Left renal pelvis (tissue), 4 donors: ENCODE data around the gene CNOT1. TPM values are rescaled to one million over a fixed set of nuclear protein-coding genes. Genes with fewer than 3 reads are reported as not detected.
A peak's percentile ranks its signal among the peaks of the same experiment; 100 is the strongest.
"Not testable (repeated sequence)": the region's sequence is repeated elsewhere in the genome, so short reads cannot be mapped to it uniquely, and the experiment has no call there.

Source experiments
- DNase-seq, 4 donors: peaks; one replicate each; pipeline ENCODE4 v3.0.0-alpha.2; 2013; ENCODE audit warnings: low read depth in 4 of 4, low spot score in 3 of 4
- polyA plus RNA-seq, 4 donors: library from polyadenylated mRNA; unstranded; fragments of 120-200 nt; gene quantifications; one replicate each; pipeline ENCODE4 v1.2.1, GENCODE V29; 2013; ENCODE audit not compliant: insufficient read length in 4 of 4

CNOT1 gene
- polyA plus RNA-seq, 4 donors = 124 to 195 (median 174) TPM

DNA sequence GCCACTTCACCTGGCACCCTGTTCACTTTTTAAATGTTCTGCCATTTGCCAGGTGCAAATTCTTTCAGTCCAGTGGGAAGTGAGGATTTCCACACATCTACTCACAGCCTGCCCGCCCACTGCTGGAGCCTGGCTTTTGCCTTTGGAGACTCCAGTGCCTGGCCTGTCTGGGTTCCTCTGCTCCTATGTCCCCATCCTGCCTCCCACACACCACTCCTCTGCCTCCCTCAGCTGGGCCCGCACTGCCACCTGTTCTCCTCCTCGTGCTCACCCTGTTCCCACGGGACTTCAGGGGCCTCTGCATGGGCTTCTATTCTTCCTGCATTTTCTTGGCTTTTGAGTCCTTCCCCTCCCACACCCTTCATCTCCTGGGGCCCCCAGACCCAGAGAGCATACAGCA, 137.6 kb downstream of the CNOT1 start:
- no peak for DNase-seq

DNA sequence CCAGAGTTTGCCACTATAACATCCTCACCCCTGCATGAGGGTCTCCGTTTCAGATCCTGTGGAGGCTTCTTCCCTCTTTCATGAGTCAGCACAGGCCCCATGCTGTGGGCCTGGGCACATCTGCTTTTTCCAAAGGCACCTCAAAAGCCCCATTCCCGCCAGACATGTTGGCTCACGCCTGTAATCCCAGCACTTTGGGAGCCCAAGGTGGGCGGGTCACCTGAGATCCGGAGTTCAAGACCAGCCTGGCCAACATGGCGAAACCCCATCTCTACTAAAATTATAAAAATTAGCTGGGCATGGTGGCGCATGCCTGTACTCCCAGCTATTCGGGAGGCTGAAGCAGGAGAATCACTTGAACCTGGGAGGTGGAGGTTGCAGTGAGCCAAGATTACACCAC, 139.1 kb downstream of the CNOT1 start:
- DNase-seq = not testable (repeated sequence)

DNA sequence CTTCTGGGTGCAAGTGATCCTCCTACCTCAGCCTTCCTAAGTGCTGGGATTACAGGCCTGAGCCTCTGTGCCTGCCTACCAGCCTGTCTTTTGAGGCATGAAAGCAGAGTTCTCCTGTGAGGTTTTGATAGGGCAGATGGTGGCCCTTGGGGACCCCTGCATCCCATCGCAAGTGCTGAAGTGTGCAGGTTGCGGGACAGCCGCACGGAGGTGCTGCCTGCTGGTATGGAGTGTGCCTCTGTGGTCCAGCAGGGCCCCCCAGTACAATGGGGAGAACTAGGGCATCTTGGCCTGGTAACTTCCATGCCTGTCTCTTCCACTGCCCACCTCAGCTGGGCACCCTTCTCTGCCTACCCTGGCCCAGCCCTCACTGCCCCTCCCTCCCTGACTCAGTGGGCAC, 139.6 kb downstream of the CNOT1 start:
- no peak for DNase-seq

DNA sequence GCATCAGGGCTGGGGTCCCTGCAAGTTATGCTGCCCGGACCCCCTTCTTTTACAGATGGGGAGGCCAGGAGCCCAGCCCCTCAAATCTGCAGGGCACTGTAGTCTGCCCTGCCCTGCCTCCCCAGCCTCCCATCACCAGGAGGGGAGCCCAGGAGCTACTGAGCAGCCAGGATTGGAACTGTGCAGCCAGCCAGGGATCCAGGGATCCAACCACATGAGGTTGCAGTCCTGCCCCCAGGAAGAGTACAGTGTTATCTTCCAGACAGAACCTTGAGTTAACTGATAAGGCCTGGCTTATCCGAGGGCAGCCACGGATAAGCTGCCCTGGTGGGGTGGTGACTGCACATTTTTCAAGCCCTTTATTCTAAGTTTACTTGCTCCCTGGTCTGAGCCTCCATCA, 141.1 kb downstream of the CNOT1 start:
- no peak for DNase-seq

DNA sequence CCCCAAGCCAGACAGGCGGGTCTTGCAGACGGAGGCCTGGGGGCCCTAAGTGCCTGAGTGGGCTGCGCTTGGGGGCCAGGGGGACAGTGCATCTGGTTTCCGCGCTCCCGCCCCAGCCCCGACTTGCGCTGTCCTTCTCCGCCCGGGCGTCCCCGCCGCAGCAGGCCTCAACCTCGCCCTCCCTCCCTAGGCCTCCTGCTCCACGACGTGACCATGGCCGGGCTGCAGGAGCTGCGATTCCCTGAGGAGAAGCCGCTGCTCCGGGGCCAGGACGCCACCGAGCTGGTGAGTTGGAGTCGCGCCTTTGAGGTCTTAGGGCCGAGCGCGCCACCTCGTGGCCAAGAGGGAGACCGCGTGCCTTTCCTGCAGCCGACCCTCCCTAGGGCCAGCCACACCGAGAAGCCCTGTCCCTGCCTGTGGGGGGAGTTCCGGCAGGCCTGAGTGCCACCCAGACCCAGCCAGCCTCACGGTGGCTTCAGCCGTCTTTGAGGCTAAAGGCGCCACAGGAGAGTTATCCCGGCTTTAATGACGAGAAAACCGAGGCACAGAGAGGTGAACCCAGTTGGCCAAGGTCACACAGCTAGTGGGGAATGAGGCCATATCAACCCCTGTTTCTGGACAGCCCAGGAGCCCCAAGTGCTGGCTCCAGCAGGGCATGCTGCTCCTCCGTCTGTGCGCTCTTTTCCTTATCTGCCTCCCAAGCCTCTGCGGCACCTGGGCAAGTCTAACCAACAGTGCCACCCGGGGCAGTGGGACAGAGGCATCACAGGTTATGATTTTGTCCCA, 141.9 kb downstream of the CNOT1 start:
- peak in 2 of 4 donors; percentile 66 to 67 for DNase-seq

DNA sequence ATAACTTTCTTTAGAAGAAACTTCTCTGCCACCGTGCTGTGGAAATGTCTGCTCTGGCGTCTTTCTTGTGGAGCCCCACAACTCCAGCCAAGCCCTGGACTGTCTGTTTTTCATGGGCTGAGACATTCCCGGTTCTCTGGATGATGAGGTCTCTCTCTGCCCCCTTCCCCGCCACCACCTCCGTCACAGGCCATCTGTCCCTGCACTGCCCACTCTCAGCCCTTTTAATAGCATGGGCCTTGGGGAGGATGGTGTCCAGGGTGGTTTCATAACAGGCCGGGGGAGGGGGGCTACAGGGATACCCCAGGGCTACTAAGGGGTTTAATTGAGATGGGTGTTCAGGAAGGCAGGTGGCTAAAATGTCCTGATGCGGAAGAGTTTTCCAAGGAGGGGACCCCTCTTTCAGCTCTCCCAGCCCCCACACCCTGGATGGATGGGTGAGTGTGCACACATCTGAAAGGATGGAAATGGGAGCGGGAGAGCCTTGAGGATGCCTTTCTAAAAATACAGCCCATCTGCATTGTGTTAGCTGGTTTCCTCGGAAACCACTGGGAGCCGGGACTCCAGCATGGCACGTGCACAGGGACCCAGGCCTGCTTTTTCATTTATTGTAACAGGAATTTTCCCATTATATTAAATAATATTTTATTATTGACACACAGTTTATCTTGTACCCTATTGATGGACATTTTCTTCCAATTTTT, 144.3 kb downstream of the CNOT1 start:
- DNase-seq = no peak

DNA sequence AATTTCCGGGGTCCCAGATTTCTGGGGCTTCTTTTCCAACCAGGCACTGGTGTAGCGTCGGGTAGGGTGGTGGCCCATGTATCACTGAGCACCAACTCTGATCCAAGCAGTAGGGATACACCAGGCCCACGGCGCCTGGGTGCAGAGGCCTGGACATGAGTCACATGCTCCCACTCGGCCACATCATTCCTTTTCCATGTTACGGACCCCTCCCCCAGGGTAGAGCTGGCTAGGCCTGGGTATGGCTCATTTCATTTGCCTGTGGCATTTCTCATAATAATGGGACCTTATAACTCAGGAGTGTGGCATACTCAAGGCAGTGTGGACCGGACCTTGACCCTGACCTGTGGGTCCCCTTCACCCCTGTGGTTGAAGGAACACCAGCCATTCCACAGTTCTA, 147.7 kb downstream of the CNOT1 start:
- DNase-seq = no peak

DNA sequence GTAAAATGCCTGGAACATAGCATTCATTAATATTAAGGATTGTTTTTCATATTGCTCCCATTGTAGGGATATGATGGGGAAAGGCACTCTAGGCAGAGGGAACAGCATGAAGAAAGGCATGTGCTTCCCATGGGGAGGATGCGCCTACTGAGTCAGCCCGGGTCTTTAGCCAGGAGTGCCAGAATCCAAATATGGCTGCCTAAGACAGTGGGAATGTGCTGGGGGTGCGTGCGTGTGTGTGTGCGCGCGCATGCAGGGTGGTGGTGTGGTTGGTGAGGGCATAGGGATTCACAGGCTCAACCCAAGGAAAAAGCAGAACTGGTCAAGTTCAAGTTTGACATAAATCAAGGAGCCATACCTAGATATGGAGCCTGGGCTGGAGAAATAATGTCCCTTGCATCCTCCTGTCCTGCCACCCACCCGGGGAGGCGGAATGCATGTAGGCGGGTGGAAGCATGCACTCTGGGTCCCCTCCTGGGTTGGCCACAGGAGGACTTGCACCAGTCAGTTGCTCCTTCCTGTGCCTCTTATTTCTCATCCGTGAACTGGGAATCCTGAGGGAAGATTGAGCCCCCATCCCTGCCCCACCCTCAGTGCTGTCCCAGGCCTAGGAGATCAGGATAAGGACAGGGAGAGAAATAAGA, 148.3 kb downstream of the CNOT1 start:
- no peak for DNase-seq

DNA sequence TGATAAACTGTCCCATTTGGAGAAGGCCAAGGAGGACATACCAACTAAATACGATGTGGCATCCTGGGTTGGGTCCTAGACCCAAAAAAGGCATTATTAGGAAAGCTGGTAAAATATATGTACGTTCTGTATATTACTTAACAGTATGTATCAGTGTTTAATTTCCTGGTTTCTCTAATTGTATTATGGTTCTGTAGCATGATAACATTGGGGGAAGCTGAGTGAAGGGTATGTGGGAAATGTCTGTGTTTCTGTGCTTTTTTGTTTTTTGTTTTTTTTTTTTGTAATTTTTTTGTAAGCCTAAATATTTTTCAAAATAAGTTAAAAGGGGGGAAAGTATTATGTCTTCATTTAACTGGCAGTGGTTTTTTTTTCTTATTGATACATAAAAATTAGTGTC, 151.2 kb downstream of the CNOT1 start:
- DNase-seq = no peak

DNA sequence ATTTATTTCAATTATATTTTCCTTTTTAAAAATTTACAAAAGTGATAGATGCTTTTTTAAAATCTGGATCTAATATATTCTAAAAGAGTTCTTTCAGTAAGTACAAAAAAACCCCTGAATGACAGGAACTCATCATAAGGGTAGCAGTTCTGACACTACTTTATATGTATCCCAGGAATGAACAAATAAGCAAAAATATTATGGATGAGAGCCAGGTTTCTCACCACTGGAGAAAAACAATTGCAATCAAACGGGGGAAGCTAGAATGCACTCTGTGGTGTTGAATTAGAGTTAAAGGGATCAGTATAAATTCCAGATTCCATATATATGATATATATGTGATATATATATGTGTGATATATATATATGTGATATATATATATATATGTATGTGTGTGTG, 152.8 kb downstream of the CNOT1 start:
- DNase-seq = no peak

DNA sequence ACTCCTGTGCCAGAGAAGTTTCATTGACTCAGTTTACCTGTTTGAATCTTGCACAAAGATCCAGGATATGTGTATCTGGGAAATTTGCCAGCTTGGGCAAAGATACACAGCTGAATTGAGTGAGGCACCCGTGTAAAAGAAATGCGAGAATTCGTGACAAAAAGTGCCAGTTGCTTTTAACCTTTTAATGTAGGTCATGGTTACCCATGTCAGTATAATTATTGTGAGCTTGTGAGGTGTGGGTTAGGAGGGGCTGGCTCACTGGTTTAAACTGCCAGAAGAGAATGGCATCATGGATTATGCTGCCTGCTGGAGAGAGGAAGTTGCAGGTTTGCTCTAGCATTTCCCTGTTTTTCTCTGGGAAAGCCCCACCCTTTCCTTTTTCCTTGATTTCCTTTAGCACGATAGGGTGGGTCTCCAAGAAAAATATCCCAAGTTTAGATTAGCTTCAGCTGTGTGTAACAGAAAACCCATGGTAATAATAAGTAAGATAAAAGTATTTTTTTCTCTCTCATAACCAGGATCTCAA, 154.5 kb downstream of the CNOT1 start:
- no peak for DNase-seq

DNA sequence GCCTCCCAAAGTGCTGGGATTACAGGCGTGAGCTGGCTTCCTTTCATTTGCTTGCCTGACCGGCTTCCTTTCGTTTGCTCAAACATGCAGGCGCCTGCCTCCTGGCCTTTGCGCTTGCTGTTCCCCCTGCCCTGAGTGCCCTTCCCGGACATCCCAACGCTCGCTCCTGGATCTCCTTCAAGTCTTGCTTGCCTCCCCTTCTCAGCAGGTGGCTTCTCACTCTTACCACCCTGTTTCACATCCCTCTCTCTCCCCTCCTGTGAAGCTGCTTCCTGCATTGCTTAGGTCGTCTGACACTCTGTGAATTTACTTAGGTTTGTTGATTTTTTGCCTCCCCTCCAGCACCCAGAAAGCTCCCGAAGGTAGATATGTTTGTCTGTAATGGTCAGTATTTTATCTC, 155.3 kb downstream of the CNOT1 start:
- DNase-seq = no peak

DNA sequence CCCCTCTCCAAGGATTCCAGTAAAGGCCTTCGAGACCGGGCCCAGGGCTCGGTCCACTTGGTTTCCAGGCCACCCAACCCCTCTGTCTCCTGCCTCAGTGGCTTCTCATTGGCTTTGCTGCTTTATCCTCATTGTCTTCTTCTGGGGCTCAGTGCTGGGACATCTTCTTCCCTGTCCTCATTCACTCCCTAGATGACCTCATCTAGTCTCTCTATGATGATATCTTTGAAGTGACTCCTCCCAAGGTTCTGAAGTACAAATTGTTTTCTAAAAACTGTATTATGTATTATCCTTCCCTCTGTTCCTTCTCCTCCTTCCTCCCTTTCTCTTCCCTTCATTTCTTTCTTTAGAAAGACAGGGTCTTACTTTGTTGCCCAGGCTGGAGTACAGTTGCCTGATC, 156.8 kb downstream of the CNOT1 start:
- no peak for DNase-seq

DNA sequence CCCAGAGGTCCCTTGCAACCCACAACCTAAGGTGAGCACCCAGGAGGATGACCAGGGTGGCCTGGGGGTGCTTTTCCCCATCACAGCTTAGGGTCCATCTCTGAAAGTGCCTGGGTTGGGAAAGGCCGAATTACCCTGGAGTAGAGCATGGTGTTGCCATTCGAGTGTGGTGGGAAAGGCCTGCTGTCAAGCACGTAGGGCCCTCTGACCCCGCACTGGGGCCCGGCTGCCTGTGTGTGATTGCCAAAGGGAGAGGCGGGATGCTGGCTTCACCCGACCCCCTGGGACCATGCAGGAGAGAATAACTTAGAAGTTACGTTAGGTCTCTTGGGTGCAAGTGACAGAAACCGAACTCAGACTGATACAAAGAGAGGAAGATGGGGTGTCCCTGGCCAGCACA, 157.4 kb downstream of the CNOT1 start:
- no peak for DNase-seq

DNA sequence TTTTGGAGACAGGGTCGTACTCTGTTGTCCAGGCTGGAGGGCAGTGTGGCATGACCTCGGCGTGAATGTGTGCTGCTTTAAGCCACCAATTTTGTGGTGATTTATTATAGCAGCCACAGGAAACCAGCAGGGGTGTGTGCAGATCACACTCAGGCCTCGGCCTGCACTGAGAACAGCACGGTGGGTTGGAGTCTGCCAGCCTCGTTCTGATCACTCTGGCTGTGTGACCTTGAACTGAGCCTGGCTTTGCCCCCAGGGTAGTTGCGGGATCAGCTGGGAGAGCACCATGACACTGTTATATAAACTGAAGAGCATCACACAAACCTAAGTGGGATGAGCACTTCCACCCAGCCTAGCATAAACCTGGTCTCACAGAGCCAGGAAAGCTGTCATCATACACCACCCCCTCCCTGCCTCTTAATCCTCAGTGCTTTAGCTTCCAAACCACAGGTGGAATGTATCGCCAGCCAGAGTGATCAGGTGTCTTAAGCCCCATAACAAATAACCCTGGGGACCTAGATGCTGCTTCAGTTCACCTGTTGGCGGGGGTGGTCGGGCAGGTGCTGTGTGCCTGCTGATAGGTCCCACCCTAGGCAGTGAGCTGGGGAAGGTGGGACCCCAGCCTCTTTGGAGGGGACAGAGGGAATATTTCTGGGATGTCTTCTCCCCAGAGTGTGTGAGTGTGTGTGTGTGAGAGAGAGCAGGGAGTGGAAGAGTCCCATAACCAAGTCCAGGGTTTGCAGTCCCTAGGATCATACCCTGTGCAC, 158.2 kb downstream of the CNOT1 start:
- no peak for DNase-seq

Other genes with a start within 250 kb of the CNOT1 start
- 10 to 100 TPM; 11.0 to 13.2 (median 12.4) TPM for gene GINS3, start 237.4 kb downstream of the CNOT1 start, polyA plus RNA-seq
- 1 to 10 TPM; 5.1 to 9.9 (median 9.5) TPM for gene NDRG4, start 129.7 kb downstream of the CNOT1 start, polyA plus RNA-seq
- 10 to 100 TPM; 18.6 to 47.2 (median 32.2) TPM for gene SETD6, start 114.3 kb downstream of the CNOT1 start, polyA plus RNA-seq
- gene SLC38A7, start 54.9 kb upstream of the CNOT1 start, polyA plus RNA-seq = 10 to 100 TPM; 11.6 to 20.9 (median 14.4) TPM
- 100 to 1,000 TPM in 2 of 4 donors, 10 to 100 TPM in 2; 48.4 to 108 (median 100) TPM for gene GOT2, start 104.5 kb upstream of the CNOT1 start, polyA plus RNA-seq